ENCODE data around the gene MED8. TPM values are rescaled to one million over a fixed set of nuclear protein-coding genes. Genes with fewer than 3 reads are reported as not detected.

The MED8 gene
- total and polyA plus RNA-seq, 9 of the 15 experiments (the other 6 are each of a cell fraction or from before 2014, with no cell fraction given), result 23.0 to 120 (median 56.4) TPM

- TF ChIP-seq SMARCA4 (IDR thresholded peaks at IDR 0.05) (peak; percentile 90; the same call in 1 of the 2 replicates), TGIF2 (CRISPR knock-in tag; IDR thresholded peaks at IDR 0.05) (no peak), HMGN3 (IDR thresholded peaks at IDR 0.05; ENCODE audit: borderline replicate concordance, extremely low read depth, insufficient read length, low read depth, low read length) (peak; percentile 97), SP1 (CRISPR knock-in tag; IDR thresholded peaks at IDR 0.05) (0 out of 2 replicates have a peak, but pooled peaks have one; percentile 7), CTBP1 (IDR thresholded peaks at IDR 0.05; ENCODE audit: borderline replicate concordance) (peak; percentile 88; the same call in 1 of the 2 replicates), ZNF277 (CRISPR knock-in tag; IDR thresholded peaks at IDR 0.05; ENCODE audit: borderline replicate concordance) (no peak), ARNT (IDR thresholded peaks at IDR 0.05) (peak in 1 of 2 experiments; percentile 60; a peak in 2 of 4 replicates), PBX2 (CRISPR knock-in tag; IDR thresholded peaks at IDR 0.05; ENCODE audit: low read depth) (no peak), PBX2 (tag; conservative IDR thresholded peaks at IDR 0.05; ENCODE audit: low read depth) (no peak; the same call in 1 of the 2 replicates), NR1H2 (CRISPR knock-in tag; IDR thresholded peaks at IDR 0.05) (no peak), DPF2 (IDR thresholded peaks at IDR 0.05) (peak; percentile 84), PHB (CRISPR knock-in tag; IDR thresholded peaks at IDR 0.05) (no peak), RFX1 (IDR thresholded peaks at IDR 0.05) (no peak), ZFP1 (CRISPR knock-in tag; IDR thresholded peaks at IDR 0.05) (no peak), PPARD (CRISPR knock-in tag; IDR thresholded peaks at IDR 0.05) (no peak), NFIC (IDR thresholded peaks at IDR 0.05) (peak; percentile 98), WHSC1 (IDR thresholded peaks at IDR 0.05; ENCODE audit: low read length) (no peak), ZNF134 (CRISPR knock-in tag; conservative IDR thresholded peaks at IDR 0.05) (no peak), KLF1 (tag; IDR thresholded peaks at IDR 0.05) (no peak)
- TF ChIP-seq, protein P1, sequence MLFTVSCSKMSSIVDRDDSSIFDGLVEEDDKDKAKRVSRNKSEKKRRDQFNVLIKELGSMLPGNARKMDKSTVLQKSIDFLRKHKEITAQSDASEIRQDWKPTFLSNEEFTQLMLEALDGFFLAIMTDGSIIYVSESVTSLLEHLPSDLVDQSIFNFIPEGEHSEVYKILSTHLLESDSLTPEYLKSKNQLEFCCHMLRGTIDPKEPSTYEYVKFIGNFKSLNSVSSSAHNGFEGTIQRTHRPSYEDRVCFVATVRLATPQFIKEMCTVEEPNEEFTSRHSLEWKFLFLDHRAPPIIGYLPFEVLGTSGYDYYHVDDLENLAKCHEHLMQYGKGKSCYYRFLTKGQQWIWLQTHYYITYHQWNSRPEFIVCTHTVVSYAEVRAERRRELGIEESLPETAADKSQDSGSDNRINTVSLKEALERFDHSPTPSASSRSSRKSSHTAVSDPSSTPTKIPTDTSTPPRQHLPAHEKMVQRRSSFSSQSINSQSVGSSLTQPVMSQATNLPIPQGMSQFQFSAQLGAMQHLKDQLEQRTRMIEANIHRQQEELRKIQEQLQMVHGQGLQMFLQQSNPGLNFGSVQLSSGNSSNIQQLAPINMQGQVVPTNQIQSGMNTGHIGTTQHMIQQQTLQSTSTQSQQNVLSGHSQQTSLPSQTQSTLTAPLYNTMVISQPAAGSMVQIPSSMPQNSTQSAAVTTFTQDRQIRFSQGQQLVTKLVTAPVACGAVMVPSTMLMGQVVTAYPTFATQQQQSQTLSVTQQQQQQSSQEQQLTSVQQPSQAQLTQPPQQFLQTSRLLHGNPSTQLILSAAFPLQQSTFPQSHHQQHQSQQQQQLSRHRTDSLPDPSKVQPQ (CRISPR knock-in tag; IDR thresholded peaks at IDR 0.05; ENCODE audit: borderline replicate concordance), result no peak
- TF ChIP-seq, protein P2, sequence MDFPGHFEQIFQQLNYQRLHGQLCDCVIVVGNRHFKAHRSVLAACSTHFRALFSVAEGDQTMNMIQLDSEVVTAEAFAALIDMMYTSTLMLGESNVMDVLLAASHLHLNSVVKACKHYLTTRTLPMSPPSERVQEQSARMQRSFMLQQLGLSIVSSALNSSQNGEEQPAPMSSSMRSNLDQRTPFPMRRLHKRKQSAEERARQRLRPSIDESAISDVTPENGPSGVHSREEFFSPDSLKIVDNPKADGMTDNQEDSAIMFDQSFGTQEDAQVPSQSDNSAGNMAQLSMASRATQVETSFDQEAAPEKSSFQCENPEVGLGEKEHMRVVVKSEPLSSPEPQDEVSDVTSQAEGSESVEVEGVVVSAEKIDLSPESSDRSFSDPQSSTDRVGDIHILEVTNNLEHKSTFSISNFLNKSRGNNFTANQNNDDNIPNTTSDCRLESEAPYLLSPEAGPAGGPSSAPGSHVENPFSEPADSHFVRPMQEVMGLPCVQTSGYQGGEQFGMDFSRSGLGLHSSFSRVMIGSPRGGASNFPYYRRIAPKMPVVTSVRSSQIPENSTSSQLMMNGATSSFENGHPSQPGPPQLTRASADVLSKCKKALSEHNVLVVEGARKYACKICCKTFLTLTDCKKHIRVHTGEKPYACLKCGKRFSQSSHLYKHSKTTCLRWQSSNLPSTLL (IDR thresholded peaks at IDR 0.05), result no peak
Observed at GRCh38 chr1:43405219-43405875, 15.7 kb upstream of the MED8 start (continued).
